K562 (cell line): Measurements from ENCODE around the gene KLB.
"Not testable (repeated sequence)": the region's sequence is repeated elsewhere in the genome, so short reads cannot be mapped to it uniquely, and the experiment has no call there.

Experiments
- KDM5B ChIP-seq: fragments of 200-600 bp; sonication (generic); IDR thresholded peaks from 2 replicates; pipeline ENCODE4 v1.6.1; 2012; ENCODE audit warnings: low read depth, mild to moderate bottlenecking, moderate library complexity, low read length, control low read depth, inconsistent platforms; ENCODE audit not compliant: insufficient replicate concordance
- PHB ChIP-seq: fragments of 250-450 bp; sonication (Bioruptor Pico); IDR thresholded peaks from 2 replicates; pipeline ENCODE4 v1.5.0; 2021

DNA sequence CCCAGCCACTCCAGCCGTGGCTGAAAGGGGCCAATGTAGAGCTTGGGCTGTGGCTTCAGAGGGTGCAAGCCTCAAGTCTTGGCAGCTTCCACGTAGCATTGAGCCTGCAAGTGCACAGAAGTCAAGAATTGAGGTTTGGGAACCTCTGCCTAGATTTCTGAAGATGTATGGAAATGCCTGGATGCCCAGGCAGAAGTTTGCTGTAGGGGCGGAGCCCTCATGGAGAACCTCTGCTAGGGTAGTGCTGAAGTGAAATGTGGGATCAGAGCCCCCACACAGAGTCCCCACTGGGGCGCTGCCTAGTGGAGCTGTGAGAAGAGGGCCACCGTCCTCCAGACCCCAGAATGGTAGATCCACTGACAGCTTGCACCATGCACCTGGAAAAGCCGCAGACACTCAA lies 35.5 kb upstream of the KLB start:
- not testable (repeated sequence) for TF ChIP-seq PHB (CRISPR knock-in tag); KDM5B
